OCI-LY7 (cell line): ENCODE results near the gene IGF2. TPM values are rescaled to one million over a fixed set of nuclear protein-coding genes. Genes with fewer than 3 reads are reported as not detected.

Experiments
- BruUV-seq: library from RNA; stranded (reverse); fragments of 400-500 nt; replicated peaks from 2 replicates; lab custom pipeline; 2021; lab: Mats Ljungman, UMichigan
- CTCF ChIA-PET: fragments of 300-600 bp; sonication (Branson Sonifier 250); formaldehyde crosslinking; loops from one replicate; lab custom pipeline; 2022; ENCODE audit warnings: antibody characterized with exemption; ENCODE audit not compliant: unreplicated experiment; lab: Charles Lee
- POLR2A ChIA-PET: fragments of 300-600 bp; sonication (Branson Sonifier 250); formaldehyde crosslinking; loops from one replicate; lab custom pipeline; 2022; ENCODE audit warnings: antibody characterized with exemption; lab: Charles Lee
- DNase-seq: peaks from one replicate; pipeline ENCODE4 v3.0.0-alpha.2; 2015; ENCODE audit warnings: low spot score
- H2AFZ ChIP-seq: fragments of 200-600 bp; sonication (generic), shearing (Covaris generic); 2 replicates; pipeline ENCODE4 v1.6.1; 2014; ENCODE audit warnings: mild to moderate bottlenecking, antibody characterized with exemption, low read length, moderate library complexity
- H3K27ac ChIP-seq: fragments of 200-600 bp; sonication (generic); 2 replicates; pipeline ENCODE4 v1.5.1; 2014; ENCODE audit warnings: mixed run types, low read depth, mild to moderate bottlenecking, moderate library complexity, low read length, inconsistent platforms; ENCODE audit not compliant: poor library complexity, severe bottlenecking
- H3K36me3 ChIP-seq: fragments of 200-600 bp; sonication (generic); 2 replicates; pipeline ENCODE4 v1.6.1; 2014; ENCODE audit warnings: mild to moderate bottlenecking, antibody characterized with exemption, low read length, moderate library complexity, mixed read lengths; ENCODE audit not compliant: insufficient read depth
- H3K4me1 ChIP-seq: fragments of 200-600 bp; sonication (generic); 2 replicates; pipeline ENCODE4 v1.5.1; 2014; ENCODE audit warnings: mild to moderate bottlenecking, low read length; ENCODE audit not compliant: insufficient read depth, poor library complexity, severe bottlenecking
- H3K4me2 ChIP-seq: fragments of 200-600 bp; sonication (generic); 2 replicates; pipeline ENCODE4 v1.6.1; 2014; ENCODE audit warnings: mild to moderate bottlenecking, low read length
- H3K4me3 ChIP-seq: fragments of 200-600 bp; sonication (generic); 2 replicates; pipeline ENCODE4 v1.5.1; 2014; ENCODE audit warnings: mild to moderate bottlenecking, low read depth, low read length; ENCODE audit not compliant: poor library complexity, severe bottlenecking
- H3K79me2 ChIP-seq: fragments of 200-600 bp; sonication (generic); 2 replicates; pipeline ENCODE4 v1.6.1; 2016; ENCODE audit warnings: low read depth, mild to moderate bottlenecking, low read length, moderate library complexity, mixed read lengths; ENCODE audit not compliant: insufficient read depth
- H3K9me2 ChIP-seq: fragments of 200-600 bp; sonication (generic); 2 replicates; pipeline ENCODE4 v1.6.1; 2016; ENCODE audit warnings: mild to moderate bottlenecking, low read length, mixed read lengths; ENCODE audit not compliant: insufficient read depth
- H3K9me3 ChIP-seq: fragments of 200-600 bp; sonication (generic); 2 replicates; pipeline ENCODE4 v1.6.1; 2014; ENCODE audit warnings: mild to moderate bottlenecking, mixed run types, low read length, mixed read lengths
- H4K20me1 ChIP-seq: fragments of 200-600 bp; sonication (generic); 2 replicates; pipeline ENCODE4 v1.6.1; 2014; ENCODE audit warnings: mild to moderate bottlenecking, antibody characterized with exemption, low read length, moderate library complexity, mixed read lengths; ENCODE audit not compliant: insufficient read depth
- EZH2phosphoT487 ChIP-seq: fragments of 200-600 bp; sonication (generic); IDR thresholded peaks from 2 replicates; pipeline ENCODE4 v1.6.1; 2018; ENCODE audit warnings: low read depth, borderline replicate concordance, mild to moderate bottlenecking, mixed run types, antibody characterized with exemption, low read length, moderate library complexity, mixed read lengths
- intact Hi-C: fragments of 100-400 bp; cut with micrococcal nuclease; formaldehyde crosslinking; loops from one replicate; pipeline ENCODE4 v1.10.0; 2022; ENCODE audit not compliant: unreplicated experiment
- total RNA-seq, 2 experiments: library from RNA; depleted of rRNA in 1 of 2; stranded (reverse); fragments of >200 nt in 1 of 2; shearing (Covaris generic) in 1 of 2; gene quantifications; 2 replicates each; pipeline ENCODE4 v1.2.3, GENCODE V29; 2014 to 2022
- TF ChIP-seq, protein P1 (sequence below): fragments of 200-600 bp; sonication (generic); conservative IDR thresholded peaks from 2 replicates; pipeline ENCODE4 v1.5.1; 2014; ENCODE audit warnings: mild to moderate bottlenecking, antibody characterized with exemption, low read length, moderate library complexity, mixed read lengths

IGF2 gene
- total RNA-seq, 2 experiments from 2014 or later, result not detected

DNA sequence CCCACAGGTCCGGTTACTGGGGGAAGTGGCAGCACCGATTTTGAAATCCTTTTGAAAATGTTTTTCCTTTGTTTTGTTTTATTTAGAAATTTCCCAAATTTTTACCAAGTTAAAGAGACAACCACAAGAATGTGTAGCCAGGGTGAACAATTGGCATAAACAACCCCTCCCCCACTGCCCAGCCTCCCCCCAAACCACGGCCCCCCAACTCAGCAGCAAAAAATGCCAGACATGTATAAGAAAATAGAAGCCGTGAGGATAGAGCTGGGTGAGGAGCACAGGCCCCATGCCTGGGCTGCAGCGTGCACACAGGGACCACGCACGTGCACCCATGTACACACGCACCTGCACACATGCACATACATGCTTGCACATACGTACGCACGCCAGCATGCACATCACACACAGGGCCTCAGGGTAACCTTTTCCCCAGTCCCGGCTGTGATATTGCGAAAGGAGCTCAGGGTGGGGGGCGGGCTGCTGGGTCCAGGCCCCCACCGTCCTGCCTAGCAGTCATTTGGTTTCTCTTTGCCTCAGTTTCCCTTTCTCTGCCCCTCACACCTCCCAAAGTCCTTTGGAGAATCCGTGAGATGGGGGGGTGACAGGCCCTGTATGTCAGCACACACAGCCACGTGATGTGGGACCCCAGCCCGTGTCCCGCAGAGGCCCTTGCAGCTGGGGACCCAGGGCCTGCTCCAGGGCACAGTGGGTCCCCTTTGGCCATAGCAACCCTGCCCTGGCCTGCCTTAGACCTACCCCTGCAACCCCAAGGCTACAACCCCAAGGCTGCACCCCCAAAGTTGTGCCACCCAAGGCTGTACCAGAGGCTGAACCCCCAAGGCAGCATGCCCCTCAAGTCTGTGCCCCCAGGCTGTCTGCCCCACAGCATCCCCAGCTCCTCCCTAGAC is 42.9 kb downstream of the IGF2 start:
- no peak for DNase-seq
- Histone ChIP-seq H2AFZ (no peak overlapping the region), H3K4me2 (no peak overlapping the region), H3K9me2 (no peaks in the 10 kb centered on the region), H4K20me1 (no peaks in the 10 kb centered on the region), H3K27ac (no peak overlapping the region), H3K79me2 (no peaks in the 10 kb centered on the region), H3K4me1 (no peaks in the 10 kb centered on the region), H3K9me3 (no peaks in the 10 kb centered on the region), H3K36me3 (no peaks in the 10 kb centered on the region), H3K4me3 (no peak overlapping the region)
- CTCF ChIA-PET, result no interaction called here
- no TSS peak for BruUV-seq
- intact Hi-C loops, result no loop called here
- TF ChIP-seq, protein P1, sequence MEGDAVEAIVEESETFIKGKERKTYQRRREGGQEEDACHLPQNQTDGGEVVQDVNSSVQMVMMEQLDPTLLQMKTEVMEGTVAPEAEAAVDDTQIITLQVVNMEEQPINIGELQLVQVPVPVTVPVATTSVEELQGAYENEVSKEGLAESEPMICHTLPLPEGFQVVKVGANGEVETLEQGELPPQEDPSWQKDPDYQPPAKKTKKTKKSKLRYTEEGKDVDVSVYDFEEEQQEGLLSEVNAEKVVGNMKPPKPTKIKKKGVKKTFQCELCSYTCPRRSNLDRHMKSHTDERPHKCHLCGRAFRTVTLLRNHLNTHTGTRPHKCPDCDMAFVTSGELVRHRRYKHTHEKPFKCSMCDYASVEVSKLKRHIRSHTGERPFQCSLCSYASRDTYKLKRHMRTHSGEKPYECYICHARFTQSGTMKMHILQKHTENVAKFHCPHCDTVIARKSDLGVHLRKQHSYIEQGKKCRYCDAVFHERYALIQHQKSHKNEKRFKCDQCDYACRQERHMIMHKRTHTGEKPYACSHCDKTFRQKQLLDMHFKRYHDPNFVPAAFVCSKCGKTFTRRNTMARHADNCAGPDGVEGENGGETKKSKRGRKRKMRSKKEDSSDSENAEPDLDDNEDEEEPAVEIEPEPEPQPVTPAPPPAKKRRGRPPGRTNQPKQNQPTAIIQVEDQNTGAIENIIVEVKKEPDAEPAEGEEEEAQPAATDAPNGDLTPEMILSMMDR, result no peak
- TF ChIP-seq EZH2phosphoT487, result no peak
- POLR2A ChIA-PET, result no interaction called here

GRCh38 chr11:2095542-2095941 is 43.6 kb downstream of the IGF2 start:
- CTCF ChIA-PET, result no interaction called here

More at GRCh38 chr11:2095542-2095941, 43.6 kb downstream of the IGF2 start:
- H3K4me3 ChIP-seq, result no peak overlapping the region
- H3K79me2 ChIP-seq, result no peaks in the 10 kb centered on the region
- no peaks in the 10 kb centered on the region for H3K9me2 ChIP-seq
- POLR2A ChIA-PET, result no interaction called here
- DNase-seq, result no peak
- no TSS peak for BruUV-seq
- H3K36me3 ChIP-seq, result no peaks in the 10 kb centered on the region
- H3K9me3 ChIP-seq, result no peaks in the 10 kb centered on the region
- TF ChIP-seq EZH2phosphoT487, result no peak
- TF ChIP-seq, protein P1, result no peak
- intact Hi-C loops, result no loop called here
- H3K4me1 ChIP-seq, result no peaks in the 10 kb centered on the region
- no peak overlapping the region for H2AFZ ChIP-seq
- no peak overlapping the region for H3K27ac ChIP-seq
- no peaks in the 10 kb centered on the region for H4K20me1 ChIP-seq
- H3K4me2 ChIP-seq, result no peak overlapping the region
